A549 (cell line): ENCODE results near the gene SLC39A10. TPM values are rescaled to one million over a fixed set of nuclear protein-coding genes. Genes with fewer than 3 reads are reported as not detected.

Source experiments
- ATAC-seq, 2 experiments: fragments of 200-7000 bp in 1 of 2; fragments of >200 bp in 1 of 2; cut with Nextera tagmentation in 1 of 2; cut with Tn5 transposase in 1 of 2; 3 replicates each; pipeline versions ENCODE4 v1.8.0 to v1.9.1; 2018 to 2020; ENCODE audit warnings: mild to moderate bottlenecking in 1 of 2, moderate library complexity in 1 of 2
- CTCF ChIA-PET: fragments of 300-600 bp; sonication (Branson Sonifier 250); formaldehyde crosslinking; extraction: SDS; loops from one replicate; lab custom pipeline; 2021; ENCODE audit warnings: antibody characterized with exemption, inconsistent platforms; lab: Yijun Ruan, JAX
- POLR2A ChIA-PET: fragments of 350-600 bp; formaldehyde crosslinking; extraction: SDS; loops from one replicate; lab custom pipeline; 2021; ENCODE audit warnings: antibody characterized with exemption, inconsistent platforms; lab: Yijun Ruan, JAX
- DNase-seq, 2 experiments: peaks; one replicate each; pipeline versions ENCODE4 v3.0.0 to v3.0.0-alpha.2; 2011 to 2016; ENCODE audit warnings: low read depth in 1 of 2, low spot score in 1 of 2
- FAIRE-seq: peaks from 2 replicates; lab custom pipeline; 2011; peaks lifted over from hg19 to GRCh38; lab: Jason Lieb, UNC
- H3K27ac ChIP-seq, 2 experiments: fragments of >200 bp; sonication (Bioruptor Twin); formaldehyde crosslinking; 3 replicates each; pipeline ENCODE4 v1.5.1; 2016 to 2017
- H3K4me1 ChIP-seq: fragments of >200 bp; sonication (Bioruptor Twin); formaldehyde crosslinking; 3 replicates; pipeline ENCODE4 v1.6.1; 2016
- H3K4me2 ChIP-seq: fragments of >200 bp; sonication (Bioruptor Twin); formaldehyde crosslinking; 3 replicates; pipeline ENCODE4 v1.6.1; 2016
- H3K4me3 ChIP-seq: fragments of >200 bp; sonication (Bioruptor Twin); formaldehyde crosslinking; 3 replicates; pipeline ENCODE4 v1.5.1; 2016
- H3K9me3 ChIP-seq: fragments of >200 bp; sonication (Bioruptor Twin); formaldehyde crosslinking; 3 replicates; pipeline ENCODE4 v1.6.1; 2016
- BCL3 ChIP-seq: fragments of >200 bp; sonication (Bioruptor Twin); formaldehyde crosslinking; IDR thresholded peaks from 3 replicates; pipeline ENCODE4 v1.6.1; 2016
- EP300 ChIP-seq, 2 experiments: fragments of >200 bp; sonication (Bioruptor Twin); formaldehyde crosslinking; IDR thresholded peaks; 2 replicates in 1 of 2; 3 replicates in 1 of 2; pipeline ENCODE4 v1.6.1; 2016 to 2017
- FOSL2 ChIP-seq, 2 experiments: fragments of 450-650 bp in 1 of 2; fragments of >200 bp in 1 of 2; sonication (Bioruptor Twin) in 1 of 2; formaldehyde crosslinking; IDR thresholded peaks; 2 replicates each; pipeline versions ENCODE4 v1.5.0 to v1.6.1; 2016 to 2020; ENCODE audit warnings: mild to moderate bottlenecking in 1 of 2, moderate library complexity in 1 of 2
- FOXS1 ChIP-seq: fragments of 250-450 bp; sonication (Bioruptor Pico); IDR thresholded peaks from 2 replicates; pipeline ENCODE4 v1.5.0; 2020; ENCODE audit warnings: mild to moderate bottlenecking, moderate library complexity
- GATA3 ChIP-seq: IDR thresholded peaks from 2 replicates; pipeline ENCODE4 v1.6.1; 2012; ENCODE audit warnings: borderline replicate concordance
- HEYL ChIP-seq: fragments of 250-450 bp; sonication (Bioruptor Pico); IDR thresholded peaks from 2 replicates; pipeline ENCODE4 v1.8.0; 2021; ENCODE audit warnings: mild to moderate bottlenecking, moderate library complexity
- HMGXB4 ChIP-seq: fragments of 250-450 bp; sonication (Bioruptor Pico); IDR thresholded peaks from 2 replicates; pipeline ENCODE4 v1.5.0; 2021; ENCODE audit warnings: mild to moderate bottlenecking, moderate library complexity, borderline replicate concordance
- HOXB5 ChIP-seq: fragments of 250-450 bp; sonication (Bioruptor Pico); IDR thresholded peaks from 2 replicates; pipeline ENCODE4 v1.5.0; 2020; ENCODE audit warnings: mild to moderate bottlenecking, moderate library complexity
- JUNB ChIP-seq: fragments of >200 bp; sonication (Bioruptor Twin); formaldehyde crosslinking; IDR thresholded peaks from 2 replicates; pipeline ENCODE4 v1.6.1; 2016
- KDM1A ChIP-seq: fragments of 200-600 bp; sonication (generic); IDR thresholded peaks from 2 replicates; pipeline ENCODE4 v1.6.1; 2016; ENCODE audit warnings: low read depth, mild to moderate bottlenecking
- MAFK ChIP-seq: fragments of 450-650 bp; IDR thresholded peaks from 2 replicates; pipeline ENCODE4 v1.6.1; 2014; ENCODE audit not compliant: partially characterized antibody
- NPAS2 ChIP-seq: fragments of 250-450 bp; sonication (Bioruptor Pico); IDR thresholded peaks from 2 replicates; pipeline ENCODE4 v1.8.0; 2022; ENCODE audit warnings: mild to moderate bottlenecking, moderate library complexity, borderline replicate concordance
- PHF8 ChIP-seq: fragments of 200-600 bp; sonication (generic); IDR thresholded peaks from 2 replicates; pipeline ENCODE4 v1.6.1; 2016; ENCODE audit warnings: low read depth, mild to moderate bottlenecking, antibody characterized with exemption, moderate library complexity, borderline replicate concordance
- POLR2A ChIP-seq: IDR thresholded peaks from 2 replicates; pipeline ENCODE4 v1.6.1; 2012; ENCODE audit warnings: mild to moderate bottlenecking, low read length
- RFX5 ChIP-seq: fragments of 450-650 bp; IDR thresholded peaks from 2 replicates; pipeline ENCODE4 v1.7.1; 2014; ENCODE audit warnings: antibody characterized with exemption, mild to moderate bottlenecking, moderate library complexity
- RNF2 ChIP-seq: fragments of 200-600 bp; sonication (generic); IDR thresholded peaks from 2 replicates; pipeline ENCODE4 v1.6.1; 2016; ENCODE audit warnings: low read depth, mild to moderate bottlenecking, antibody characterized with exemption, moderate library complexity, borderline replicate concordance
- TP53 ChIP-seq: fragments of 250-450 bp; sonication (Bioruptor Pico); IDR thresholded peaks from 2 replicates; pipeline ENCODE4 v1.5.0; 2021; ENCODE audit warnings: mild to moderate bottlenecking, moderate library complexity
- ZNF302 ChIP-seq: fragments of 250-450 bp; sonication (Bioruptor Pico); IDR thresholded peaks from 2 replicates; pipeline ENCODE4 v1.9.0; 2021; ENCODE audit warnings: inconsistent platforms, mild to moderate bottlenecking, moderate library complexity
- ZSCAN20 ChIP-seq: fragments of 250-450 bp; sonication (Bioruptor Pico); IDR thresholded peaks from 2 replicates; pipeline ENCODE4 v1.8.0; 2022; ENCODE audit warnings: mild to moderate bottlenecking, moderate library complexity
- WGBS: methylation state at CpG from one replicate; pipeline ENCODE4 v1.1.6; 2017; ENCODE audit errors: missing lambda C conversion rate; 5-methylcytosine and 5-hydroxymethylcytosine counted together
- polyA plus RNA-seq, 4 experiments: library from polyadenylated mRNA; depleted of rRNA in 3 of 4; stranded (reverse); fragments of >200 nt; fragmentation: RNase III in 1 of 4; extraction: RNeasy Plus Mini Kit Qiagen cat#74134 plus additional on column Dnase treatment in 1 of 4; gene quantifications; 2 replicates in 3 of 4; 3 replicates in 1 of 4; pipeline ENCODE4 v1.2.3, GENCODE V29; 2011 to 2017
- TF ChIP-seq, protein P1 (sequence below): fragments of 150-350 bp; IDR thresholded peaks from 2 replicates; pipeline ENCODE4 v1.6.1; 2014; ENCODE audit warnings: low read depth, mild to moderate bottlenecking, low read length
- TF ChIP-seq, protein P2 (sequence below): fragments of >200 bp; sonication (Bioruptor Twin); formaldehyde crosslinking; IDR thresholded peaks from 3 replicates; pipeline ENCODE4 v1.5.1; 2016
- TF ChIP-seq, protein P3 (sequence below): IDR thresholded peaks from 2 replicates; pipeline ENCODE4 v1.6.1; 2012

The SLC39A10 gene
- polyA plus RNA-seq, 2 of the 4 experiments (the other 2 are of a cell fraction) = 38.4 to 42.6 TPM

- 95% methylated on average over 4 of the region's 4 CpGs for WGBS
- TF ChIP-seq FOXS1 (CRISPR knock-in tag) (no peak), FOSL2 (IDR thresholded peaks at IDR 0.05) (no peak), FOSL2 (CRISPR knock-in tag; IDR thresholded peaks at IDR 0.05) (no peak), HEYL (CRISPR knock-in tag) (no peak), HMGXB4 (CRISPR knock-in tag) (no peak), ZNF302 (no peak), POLR2A (no peak), NPAS2 (CRISPR knock-in tag) (no peak), RFX5 (no peak)
- Histone ChIP-seq H3K4me2 (no peak overlapping the region), H3K4me3 (no peak overlapping the region), H3K9me3 (no peaks in the 10 kb centered on the region), H3K27ac (no peak overlapping the region), H3K4me1 (no peaks in the 10 kb centered on the region)
- POLR2A ChIA-PET = no interaction called here
- ATAC-seq = peak; percentile 34 to 44; a peak in 2 of 6 replicates
- DNase-seq = no peak
- CTCF ChIA-PET = no interaction called here
- no peak for FAIRE-seq
Observed at GRCh38 chr2:195674491-195675221, 17.6 kb downstream of the SLC39A10 start.

DNA sequence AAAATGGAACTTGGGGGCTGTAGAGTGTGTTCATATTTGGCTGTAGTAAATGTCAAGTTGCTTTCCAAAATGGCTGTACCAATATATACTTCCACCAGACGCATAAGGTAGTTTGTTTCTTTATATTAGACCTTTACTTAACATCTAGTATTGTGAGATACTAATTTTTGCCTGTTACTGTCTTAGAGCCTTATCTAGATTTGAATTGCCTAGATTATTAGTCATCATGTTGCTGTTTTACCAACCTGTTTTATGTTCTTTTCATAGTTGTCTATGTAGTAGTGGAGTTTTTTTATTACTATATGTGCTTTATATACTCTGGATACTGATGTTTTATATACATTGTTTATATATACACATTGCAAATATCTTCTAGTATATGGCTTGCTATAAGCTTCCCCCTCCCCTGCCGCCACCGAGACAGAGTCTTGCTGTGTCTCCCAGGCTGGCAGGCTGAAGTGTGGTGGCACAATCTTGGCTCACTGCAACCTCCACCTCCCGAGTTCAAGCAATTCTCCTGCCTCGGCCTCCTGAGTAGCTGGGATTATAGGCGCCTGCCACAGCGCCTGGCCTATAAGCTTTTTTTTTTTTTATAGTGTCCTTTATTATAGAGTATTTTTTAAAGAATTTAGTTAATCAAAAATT, 18.9 kb downstream of the SLC39A10 start:
- Histone ChIP-seq H3K4me1 (no peaks in the 10 kb centered on the region), H3K9me3 (no peaks in the 10 kb centered on the region), H3K4me3 (no peak overlapping the region), H3K27ac (no peak overlapping the region), H3K4me2 (no peak overlapping the region)
- ATAC-seq (no peak), FAIRE-seq (no peak), DNase-seq (no peak)
- no peak for TF ChIP-seq RNF2
- TF ChIP-seq BCL3 = no peak
- TF ChIP-seq, protein P1, sequence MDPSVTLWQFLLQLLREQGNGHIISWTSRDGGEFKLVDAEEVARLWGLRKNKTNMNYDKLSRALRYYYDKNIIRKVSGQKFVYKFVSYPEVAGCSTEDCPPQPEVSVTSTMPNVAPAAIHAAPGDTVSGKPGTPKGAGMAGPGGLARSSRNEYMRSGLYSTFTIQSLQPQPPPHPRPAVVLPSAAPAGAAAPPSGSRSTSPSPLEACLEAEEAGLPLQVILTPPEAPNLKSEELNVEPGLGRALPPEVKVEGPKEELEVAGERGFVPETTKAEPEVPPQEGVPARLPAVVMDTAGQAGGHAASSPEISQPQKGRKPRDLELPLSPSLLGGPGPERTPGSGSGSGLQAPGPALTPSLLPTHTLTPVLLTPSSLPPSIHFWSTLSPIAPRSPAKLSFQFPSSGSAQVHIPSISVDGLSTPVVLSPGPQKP = no peak
- TF ChIP-seq, protein P2, sequence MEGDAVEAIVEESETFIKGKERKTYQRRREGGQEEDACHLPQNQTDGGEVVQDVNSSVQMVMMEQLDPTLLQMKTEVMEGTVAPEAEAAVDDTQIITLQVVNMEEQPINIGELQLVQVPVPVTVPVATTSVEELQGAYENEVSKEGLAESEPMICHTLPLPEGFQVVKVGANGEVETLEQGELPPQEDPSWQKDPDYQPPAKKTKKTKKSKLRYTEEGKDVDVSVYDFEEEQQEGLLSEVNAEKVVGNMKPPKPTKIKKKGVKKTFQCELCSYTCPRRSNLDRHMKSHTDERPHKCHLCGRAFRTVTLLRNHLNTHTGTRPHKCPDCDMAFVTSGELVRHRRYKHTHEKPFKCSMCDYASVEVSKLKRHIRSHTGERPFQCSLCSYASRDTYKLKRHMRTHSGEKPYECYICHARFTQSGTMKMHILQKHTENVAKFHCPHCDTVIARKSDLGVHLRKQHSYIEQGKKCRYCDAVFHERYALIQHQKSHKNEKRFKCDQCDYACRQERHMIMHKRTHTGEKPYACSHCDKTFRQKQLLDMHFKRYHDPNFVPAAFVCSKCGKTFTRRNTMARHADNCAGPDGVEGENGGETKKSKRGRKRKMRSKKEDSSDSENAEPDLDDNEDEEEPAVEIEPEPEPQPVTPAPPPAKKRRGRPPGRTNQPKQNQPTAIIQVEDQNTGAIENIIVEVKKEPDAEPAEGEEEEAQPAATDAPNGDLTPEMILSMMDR = no peak
- TF ChIP-seq HOXB5 = no peak
- TF ChIP-seq JUNB = no peak
- TF ChIP-seq EP300 (IDR thresholded peaks at IDR 0.05) = no peak
- no peak for TF ChIP-seq MAFK
- TF ChIP-seq, protein P3, sequence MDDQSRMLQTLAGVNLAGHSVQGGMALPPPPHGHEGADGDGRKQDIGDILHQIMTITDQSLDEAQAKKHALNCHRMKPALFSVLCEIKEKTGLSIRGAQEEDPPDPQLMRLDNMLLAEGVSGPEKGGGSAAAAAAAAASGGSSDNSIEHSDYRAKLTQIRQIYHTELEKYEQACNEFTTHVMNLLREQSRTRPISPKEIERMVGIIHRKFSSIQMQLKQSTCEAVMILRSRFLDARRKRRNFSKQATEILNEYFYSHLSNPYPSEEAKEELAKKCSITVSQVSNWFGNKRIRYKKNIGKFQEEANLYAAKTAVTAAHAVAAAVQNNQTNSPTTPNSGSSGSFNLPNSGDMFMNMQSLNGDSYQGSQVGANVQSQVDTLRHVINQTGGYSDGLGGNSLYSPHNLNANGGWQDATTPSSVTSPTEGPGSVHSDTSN = no peak
- TF ChIP-seq TP53 (CRISPR knock-in tag) = no peak
- TF ChIP-seq ZNF302 = no peak
- no peak for TF ChIP-seq KDM1A
- no peak for TF ChIP-seq POLR2A
- TF ChIP-seq GATA3 = no peak
- TF ChIP-seq PHF8 = no peak
- TF ChIP-seq ZSCAN20 (CRISPR knock-in tag) = no peak
- CTCF ChIA-PET = no interaction called here
- WGBS = 94% methylated on average over 7 of the region's 7 CpGs
- POLR2A ChIA-PET = no interaction called here
